CD4-positive, alpha-beta memory T cell (primary cell): ENCODE results near the gene SLC25A5. TPM values are rescaled to one million over a fixed set of nuclear protein-coding genes. Genes with fewer than 3 reads are reported as not detected.
"Not testable (repeated sequence)": the region's sequence is repeated elsewhere in the genome, so short reads cannot be mapped to it uniquely, and the experiment has no call there.

Experiments
- CTCF ChIA-PET: fragments of 350-600 bp; sonication (Branson Sonifier 250); formaldehyde crosslinking; loops from one replicate; lab custom pipeline; 2021; ENCODE audit warnings: inconsistent platforms; ENCODE audit not compliant: partially characterized antibody; lab: Charles Lee
- POLR2A ChIA-PET: fragments of 350-600 bp; sonication (Branson Sonifier 250); formaldehyde crosslinking; loops from one replicate; lab custom pipeline; 2021; ENCODE audit not compliant: partially characterized antibody; lab: Charles Lee
- DNase-seq, 5 donors: peaks; one replicate each; pipeline versions ENCODE4 v3.0.0 to v3.0.0-alpha.2; 2020 to 2022; ENCODE audit warnings: mixed read lengths in 1 of 5
- H3K27ac ChIP-seq: one replicate; pipeline ENCODE4 v1.7.0; 2013; ENCODE audit warnings: low read depth, low read length
- H3K27me3 ChIP-seq: 2 replicates; pipeline ENCODE4 v1.7.0; 2013; ENCODE audit warnings: mild to moderate bottlenecking, low read length, moderate library complexity; ENCODE audit not compliant: insufficient read depth
- H3K36me3 ChIP-seq: 2 replicates; pipeline ENCODE4 v1.7.0; 2013; ENCODE audit warnings: mild to moderate bottlenecking, low read length, moderate library complexity; ENCODE audit not compliant: insufficient read depth
- H3K4me1 ChIP-seq: 2 replicates; pipeline ENCODE4 v1.7.0; 2013; ENCODE audit warnings: mild to moderate bottlenecking, low read length, moderate library complexity; ENCODE audit not compliant: insufficient read depth
- H3K4me3 ChIP-seq, 2 donors: one replicate each; pipeline ENCODE4 v1.7.0; 2013; ENCODE audit warnings: low read length in 2 of 2, mild to moderate bottlenecking in 1 of 2
- H3K9me3 ChIP-seq, 2 donors: one replicate each; pipeline ENCODE4 v1.7.0; 2013; ENCODE audit warnings: low read length in 2 of 2, control low read depth in 1 of 2; ENCODE audit not compliant: control insufficient read depth in 1 of 2
- H3K27ac Mint-ChIP-seq, 7 donors: one replicate each; pipeline ENCODE4 v1.8.0; 2020 to 2021; ENCODE audit warnings: mixed read lengths in 7 of 7, mild to moderate bottlenecking in 6 of 7, inconsistent platforms in 3 of 7, moderate library complexity in 3 of 7
- H3K27me3 Mint-ChIP-seq, 2 donors: one replicate each; pipeline ENCODE4 v1.8.0; 2020 to 2021; ENCODE audit warnings: mixed read lengths in 2 of 2
- H3K36me3 Mint-ChIP-seq, 2 donors: one replicate each; pipeline ENCODE4 v1.8.0; 2020 to 2021; ENCODE audit warnings: mixed read lengths in 2 of 2, inconsistent platforms in 1 of 2, mild to moderate bottlenecking in 1 of 2
- H3K4me1 Mint-ChIP-seq, 4 donors: one replicate each; pipeline ENCODE4 v1.8.0; 2020 to 2021; ENCODE audit warnings: mixed read lengths in 4 of 4, mild to moderate bottlenecking in 1 of 4
- H3K4me3 Mint-ChIP-seq, 8 donors: one replicate each; pipeline ENCODE4 v1.8.0; 2020 to 2021; ENCODE audit warnings: mixed read lengths in 8 of 8, mild to moderate bottlenecking in 7 of 8, moderate library complexity in 6 of 8, inconsistent platforms in 3 of 8
- H3K9me3 Mint-ChIP-seq, 8 donors: one replicate each; pipeline ENCODE4 v1.8.0; 2020 to 2021; ENCODE audit warnings: mixed read lengths in 8 of 8, mild to moderate bottlenecking in 5 of 8, inconsistent platforms in 3 of 8, moderate library complexity in 1 of 8
- intact Hi-C: fragments of 100-400 bp; cut with micrococcal nuclease; formaldehyde crosslinking; loops from one replicate; pipeline ENCODE4 v1.15.1; 2023
- polyA plus RNA-seq, 2 donors: library from polyadenylated mRNA; unstranded; fragments of 300-500 nt; fragmentation: Illumina TruSeq; gene quantifications; one replicate each; pipeline ENCODE4 v1.2.3, GENCODE V29; 2021
- total RNA-seq, 2 experiments: library from RNA; stranded (reverse); gene quantifications; one replicate each; pipeline ENCODE4 v1.2.3, GENCODE V29; 2021

SLC25A5 gene
- total and polyA plus RNA-seq, 4 experiments from 2014 or later: 78.4 to 328 (median 153) TPM

DNA sequence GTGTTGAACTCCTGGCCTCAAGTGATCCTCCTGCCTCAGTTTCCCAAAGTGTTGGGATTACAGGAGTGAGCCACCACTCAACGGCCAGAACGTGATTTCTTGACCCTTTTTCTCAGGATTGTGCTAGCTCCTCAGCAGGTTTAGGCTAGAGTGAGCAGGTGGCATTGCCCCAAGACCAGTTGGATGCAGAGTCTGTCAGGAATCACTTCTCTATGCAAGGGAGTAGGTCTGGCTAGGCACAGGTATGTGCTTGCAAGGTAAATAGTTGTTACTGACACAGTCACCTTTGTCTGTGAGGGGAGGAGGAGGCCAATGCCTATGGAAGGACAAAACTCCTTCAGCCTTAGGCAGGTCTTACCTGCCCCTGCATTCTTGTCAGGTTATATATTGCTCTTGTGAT, 24.2 kb downstream of the SLC25A5 start:
- H3K36me3 Mint-ChIP-seq: no peaks in the 10 kb centered on the region
- no peak overlapping the region for H3K4me3 Mint-ChIP-seq
- no peak overlapping the region for H3K27ac ChIP-seq
- no peaks in the 10 kb centered on the region for H3K36me3 ChIP-seq
- no peak overlapping the region for H3K4me3 ChIP-seq
- ChIA-PET POLR2A (interaction anchor here (1.3 kb wide), 1 partner anchor 81 kb away, joined by 3 read pairs; no protein-coding TSS in a partner anchor), CTCF (interaction anchor here (5.5 kb wide), 1 partner anchor 8 kb away, joined by 56 read pairs; no protein-coding TSS in a partner anchor)
- peaks cover 2 to 13% (median 10%) of the 10 kb centered on the region in 4 donors for H3K4me1 Mint-ChIP-seq
- H3K9me3 ChIP-seq: no peaks in the 10 kb centered on the region
- H3K27me3 ChIP-seq: no peaks in the 10 kb centered on the region
- no peaks in the 10 kb centered on the region for H3K27me3 Mint-ChIP-seq
- no peaks in the 10 kb centered on the region for H3K9me3 Mint-ChIP-seq
- H3K27ac Mint-ChIP-seq: no peak overlapping the region
- intact Hi-C loops: no loop called here
- peaks cover 13% of the 10 kb centered on the region for H3K4me1 ChIP-seq
- DNase-seq: no peak

DNA sequence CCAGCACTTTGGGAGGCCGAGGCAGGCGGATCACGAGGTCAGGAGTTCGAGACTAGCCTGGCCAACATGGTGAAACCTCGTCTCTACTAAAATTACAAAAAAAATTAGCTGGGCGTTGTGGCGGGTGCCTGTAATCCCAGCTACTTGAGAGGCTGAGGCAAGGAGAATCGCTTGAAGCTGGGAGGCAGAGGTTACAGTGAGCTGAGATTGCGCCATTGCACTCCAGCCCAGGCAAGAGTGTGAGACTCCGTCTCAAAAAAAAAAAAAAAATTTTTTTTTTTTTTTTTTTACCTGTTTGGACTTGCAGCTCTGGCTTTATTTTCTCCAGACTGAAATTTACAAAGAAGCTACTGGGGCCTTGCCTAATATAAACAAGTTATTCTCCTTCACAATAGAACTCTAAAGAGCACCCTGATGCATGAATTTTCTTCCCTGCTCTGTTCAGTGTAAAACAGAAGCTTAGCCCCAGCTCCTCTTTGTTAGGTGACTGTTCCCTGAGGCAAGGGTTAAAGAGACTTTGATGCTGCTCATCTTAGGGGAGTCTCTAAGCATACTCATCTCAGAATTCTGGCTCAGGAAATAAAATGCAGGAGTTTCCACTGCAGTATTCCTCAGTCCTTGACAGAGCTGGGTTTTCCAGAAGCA, 25.7 kb downstream of the SLC25A5 start:
- H3K36me3 Mint-ChIP-seq, H3K4me3 Mint-ChIP-seq, H3K36me3 ChIP-seq, H3K27me3 ChIP-seq, DNase-seq, H3K9me3 Mint-ChIP-seq, H3K9me3 ChIP-seq, H3K27ac Mint-ChIP-seq, H3K27ac ChIP-seq, intact Hi-C loops, H3K27me3 Mint-ChIP-seq, H3K4me3 ChIP-seq: not testable (repeated sequence)
- H3K4me1 Mint-ChIP-seq: peaks cover 2 to 13% (median 10%) of the 10 kb centered on the region in 4 donors
- ChIA-PET POLR2A (interaction anchor here (0.9 kb wide), 1 partner anchor 9 kb away, joined by 3 read pairs; no protein-coding TSS in a partner anchor), CTCF (interaction anchor here (0.8 to 5.5 kb wide), 3 partner anchors 10 to 23 kb away, joined by 3 to 56 read pairs (median 3); no protein-coding TSS in a partner anchor)
- peaks cover 13% of the 10 kb centered on the region for H3K4me1 ChIP-seq

DNA sequence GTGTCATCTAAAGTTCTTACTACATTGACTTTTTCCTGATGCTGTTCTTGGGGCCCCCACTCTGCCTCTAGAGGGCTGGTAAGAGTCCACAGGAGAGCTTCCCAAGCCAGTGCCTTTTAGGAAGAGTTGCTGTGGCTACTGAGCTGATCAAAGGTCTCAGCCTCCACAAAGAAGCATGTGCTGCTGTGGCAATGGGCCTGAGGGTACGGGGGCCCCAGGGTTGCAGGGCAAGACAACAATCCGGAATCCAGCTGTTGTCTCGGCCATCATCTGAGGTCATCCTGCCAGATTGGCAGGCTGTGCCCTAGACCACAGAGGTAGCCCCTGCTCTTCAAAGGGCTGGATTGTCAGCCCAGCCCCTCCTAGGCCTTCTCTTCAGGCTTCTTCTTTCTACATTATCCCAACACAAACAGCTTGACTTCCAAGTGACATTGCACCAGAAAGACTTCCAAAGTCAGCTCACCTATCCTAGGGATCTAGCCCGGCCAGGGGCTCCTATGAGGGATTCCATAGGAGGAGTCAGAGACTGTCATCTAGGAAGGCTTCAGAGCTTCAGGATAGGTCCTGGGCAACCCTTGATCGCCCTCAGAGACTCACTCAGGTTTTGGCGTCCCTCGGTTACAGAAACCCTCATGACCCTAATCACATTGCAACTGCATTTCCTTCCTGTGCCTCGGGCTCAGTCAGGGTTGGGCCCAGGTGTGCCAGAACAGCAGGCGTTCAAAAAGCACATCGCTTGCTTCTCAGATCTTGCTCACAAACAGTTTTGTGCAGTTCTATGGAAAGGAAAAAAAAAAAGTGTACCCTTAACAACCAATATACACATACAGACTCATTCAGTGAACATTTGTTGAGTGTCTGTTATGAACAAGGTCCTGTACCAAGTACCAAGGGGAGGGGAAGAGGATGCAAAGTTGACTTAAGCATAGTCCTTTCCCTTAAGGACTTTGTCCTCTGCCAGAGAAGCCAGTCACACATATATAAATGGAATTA, 27.8 kb downstream of the SLC25A5 start:
- Mint-ChIP-seq H3K36me3 (no peaks in the 10 kb centered on the region), H3K27me3 (no peaks in the 10 kb centered on the region), H3K4me1 (peaks cover 2 to 13% (median 10%) of the 10 kb centered on the region in 4 donors), H3K9me3 (peaks cover 0 to 2% (median 0%) of the 10 kb centered on the region in 8 donors), H3K4me3 (peak overlapping the region in 2 of 8 donors; percentile 40 to 55), H3K27ac (peak overlapping the region in 4 of 7 donors; percentile 42 to 88 (median 58))
- H3K27me3 ChIP-seq: no peaks in the 10 kb centered on the region
- DNase-seq: peak in 3 of 5 donors; percentile 14 to 25 (median 16)
- intact Hi-C loops: no loop called here
- ChIA-PET CTCF (interaction anchor here (1.3 to 5.5 kb wide), 4 partner anchors 12 to 233 kb away, joined by 3 to 56 read pairs (median 4); no protein-coding TSS in a partner anchor), POLR2A (interaction anchor here (0.7 kb wide), 1 partner anchor 28 kb away, joined by 3 read pairs; the partner anchor contains the start of gene SLC25A5)
- no peaks in the 10 kb centered on the region for H3K9me3 ChIP-seq
- no peaks in the 10 kb centered on the region for H3K36me3 ChIP-seq
- peaks cover 13% of the 10 kb centered on the region for H3K4me1 ChIP-seq
- H3K4me3 ChIP-seq: no peak overlapping the region
- no peak overlapping the region for H3K27ac ChIP-seq

- H3K4me3 ChIP-seq: no peak overlapping the region
- Mint-ChIP-seq H3K36me3 (no peaks in the 10 kb centered on the region), H3K4me3 (no peak overlapping the region), H3K4me1 (peaks cover 7 to 20% (median 13%) of the 10 kb centered on the region in 4 donors), H3K9me3 (peaks cover 0 to 2% (median 0%) of the 10 kb centered on the region in 8 donors), H3K27me3 (no peaks in the 10 kb centered on the region), H3K27ac (no peak overlapping the region)
- no peaks in the 10 kb centered on the region for H3K9me3 ChIP-seq
- POLR2A ChIA-PET: no interaction called here
- DNase-seq: no peak
- intact Hi-C loops: no loop called here
- no peak overlapping the region for H3K27ac ChIP-seq
- peaks cover 20% of the 10 kb centered on the region for H3K4me1 ChIP-seq
- CTCF ChIA-PET: interaction anchor here (1.6 to 5.5 kb wide), 3 partner anchors 13 to 232 kb away, joined by 4 to 56 read pairs (median 5); no protein-coding TSS in a partner anchor
- H3K36me3 ChIP-seq: no peaks in the 10 kb centered on the region
- no peaks in the 10 kb centered on the region for H3K27me3 ChIP-seq
Measured at GRCh38 chrX:119497185-119497584, 28.9 kb downstream of the SLC25A5 start.

DNA sequence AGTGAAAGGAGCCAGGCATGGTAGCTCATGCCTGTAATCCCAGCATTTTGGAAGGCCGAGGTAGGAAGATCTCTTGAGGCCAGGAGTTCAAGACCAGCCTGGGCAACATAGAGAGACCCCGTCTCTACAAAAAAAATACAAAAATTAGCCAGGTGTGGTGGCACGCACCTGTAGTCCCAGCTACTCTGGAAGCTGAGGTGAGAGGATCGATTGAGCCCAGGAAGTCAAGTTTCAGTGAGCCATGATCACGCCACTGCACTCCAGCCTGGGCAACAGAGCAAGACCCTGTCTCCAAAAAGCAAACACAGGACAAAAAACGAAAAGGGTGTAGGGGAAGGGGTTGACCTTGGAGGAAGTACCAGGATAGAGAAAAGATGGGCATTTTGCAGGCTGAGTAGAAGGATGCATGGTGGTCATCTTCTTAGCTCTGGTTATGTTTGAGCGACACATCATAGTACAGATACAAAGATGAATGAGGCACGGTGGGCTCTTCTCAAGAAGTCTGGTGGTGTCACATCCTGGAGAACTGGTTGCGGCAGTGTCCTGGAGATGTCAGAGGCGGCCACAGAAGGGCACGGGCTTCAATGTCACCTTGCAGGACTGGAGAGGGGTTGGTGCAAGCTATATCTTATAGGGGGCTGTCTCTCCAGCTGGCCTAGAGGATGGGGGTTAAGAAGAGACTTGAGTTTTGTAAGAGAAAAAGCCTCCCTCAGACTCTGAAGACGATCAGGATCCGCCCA, 32.0 kb downstream of the SLC25A5 start:
- Histone ChIP-seq H3K27me3 (no peaks in the 10 kb centered on the region), H3K27ac (no peak overlapping the region), H3K9me3 (no peaks in the 10 kb centered on the region), H3K4me3 (no peak overlapping the region), H3K4me1 (peaks cover 32% of the 10 kb centered on the region), H3K36me3 (no peaks in the 10 kb centered on the region)
- Mint-ChIP-seq H3K36me3 (no peaks in the 10 kb centered on the region), H3K4me3 (no peak overlapping the region), H3K27me3 (no peaks in the 10 kb centered on the region), H3K4me1 (peaks cover 12 to 30% (median 20%) of the 10 kb centered on the region in 4 donors), H3K27ac (peak overlapping the region in 2 of 7 donors; percentile 36 to 44), H3K9me3 (peaks cover 0 to 2% (median 0%) of the 10 kb centered on the region in 8 donors)
- no peak for DNase-seq
- POLR2A ChIA-PET: no interaction called here
- intact Hi-C loops: no loop called here
- CTCF ChIA-PET: interaction anchor here (1.0 to 1.8 kb wide), 2 partner anchors 11 to 284 kb away, joined by 3 to 6 read pairs; no protein-coding TSS in a partner anchor

DNA sequence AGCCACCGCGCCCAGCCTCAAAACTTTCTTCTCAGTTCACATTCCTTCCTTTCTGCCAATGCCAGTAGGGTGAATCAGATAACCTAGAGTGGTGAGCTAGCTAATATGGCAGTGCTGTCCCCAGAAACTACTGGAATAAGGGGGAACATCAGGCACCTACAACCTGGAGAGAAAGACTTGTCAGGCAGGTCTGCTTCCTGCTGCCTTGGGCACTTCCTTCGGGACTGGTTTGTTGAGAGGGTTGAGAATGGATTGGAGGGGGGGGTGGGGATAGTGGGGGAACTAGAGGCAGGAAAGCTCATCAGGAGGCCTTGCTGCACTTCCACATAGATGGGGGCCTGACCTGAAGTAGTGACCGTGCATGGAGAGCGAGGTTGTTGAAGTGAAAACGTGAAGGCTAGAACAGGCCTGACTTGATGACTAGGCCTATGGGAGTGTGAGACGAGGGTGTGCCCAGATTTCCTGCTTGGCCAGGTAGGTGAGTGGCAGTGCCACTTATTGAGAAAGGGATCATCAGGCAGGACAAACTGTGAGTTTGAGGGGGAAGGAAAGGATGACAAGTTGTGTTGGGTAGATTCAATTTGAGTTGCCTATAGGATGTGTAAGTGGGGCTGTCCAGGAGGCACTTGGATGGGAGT, 33.4 kb downstream of the SLC25A5 start:
- no peaks in the 10 kb centered on the region for H3K36me3 Mint-ChIP-seq
- peak overlapping the region in 5 of 7 donors; percentile 21 to 94 (median 84) for H3K27ac Mint-ChIP-seq
- no peaks in the 10 kb centered on the region for H3K27me3 Mint-ChIP-seq
- peaks cover 22% of the 10 kb centered on the region for H3K4me1 ChIP-seq
- peaks cover 5 to 20% (median 15%) of the 10 kb centered on the region in 4 donors for H3K4me1 Mint-ChIP-seq
- H3K4me3 ChIP-seq: no peak overlapping the region
- no peaks in the 10 kb centered on the region for H3K9me3 ChIP-seq
- intact Hi-C loops: no loop called here
- no peak for DNase-seq
- ChIA-PET CTCF (no interaction called here), POLR2A (no interaction called here)
- no peaks in the 10 kb centered on the region for H3K27me3 ChIP-seq
- no peak overlapping the region for H3K27ac ChIP-seq
- H3K4me3 Mint-ChIP-seq: no peak overlapping the region
- peaks cover 0 to 2% (median 0%) of the 10 kb centered on the region in 8 donors for H3K9me3 Mint-ChIP-seq
- H3K36me3 ChIP-seq: no peaks in the 10 kb centered on the region
